GM12878 (cell line): ENCODE measurements around the gene CHD6. TPM values are rescaled to one million over a fixed set of nuclear protein-coding genes. Genes with fewer than 3 reads are reported as not detected.

Source experiments
- ATAC-seq: fragments of 200-7000 bp; cut with Tn5 transposase; 3 replicates; pipeline ENCODE4 v1.9.1; 2020; ENCODE audit warnings: mild to moderate bottlenecking, moderate library complexity
- BruUV-seq: library from RNA; stranded (reverse); fragments of 400-500 nt; replicated peaks from 2 replicates; lab custom pipeline; 2021; lab: Mats Ljungman, UMichigan
- CTCF ChIA-PET: fragments of 300-600 bp; sonication (Branson Sonifier 250); formaldehyde crosslinking; extraction: SDS; loops from one replicate; lab custom pipeline; 2021; ENCODE audit warnings: inconsistent platforms; lab: Yijun Ruan, JAX
- POLR2A ChIA-PET: fragments of 350-600 bp; formaldehyde crosslinking; extraction: SDS; loops from one replicate; lab custom pipeline; 2021; ENCODE audit warnings: inconsistent platforms; lab: Charles Lee
- RAD21 ChIA-PET: fragments of 300-600 bp; sonication (Branson Sonifier 250); formaldehyde crosslinking; loops from one replicate; lab custom pipeline; 2023; ENCODE audit warnings: antibody characterized with exemption; ENCODE audit not compliant: unreplicated experiment; lab: Charles Lee
- SMC1A ChIA-PET: fragments of 300-600 bp; sonication (Branson Sonifier 250); formaldehyde crosslinking; loops from one replicate; lab custom pipeline; 2023; ENCODE audit not compliant: unreplicated experiment, uncharacterized antibody; lab: Charles Lee
- DNase-seq: peaks from one replicate; pipeline ENCODE4 v3.0.0-alpha.2; 2011; ENCODE audit warnings: low read depth, low spot score
- FAIRE-seq: peaks from 3 replicates; lab custom pipeline; 2011; peaks lifted over from hg19 to GRCh38; lab: Jason Lieb, UNC
- H2AFZ ChIP-seq: 2 replicates; pipeline ENCODE4 v1.6.0; 2011; ENCODE audit warnings: low read depth, low read length, control low read depth; ENCODE audit not compliant: control insufficient read depth
- H3K27ac ChIP-seq: 2 replicates; pipeline ENCODE4 v1.5.1; 2011; ENCODE audit warnings: control low read depth; ENCODE audit not compliant: control insufficient read depth, insufficient read depth
- H3K27me3 ChIP-seq, 2 experiments: replicated peaks in 1 of 2; 2 replicates each; pipeline versions ENCODE4 v1.6.0 to v1.6.1; 2011; ENCODE audit warnings: low read length in 1 of 2; ENCODE audit not compliant: control insufficient read depth in 2 of 2, insufficient read depth in 2 of 2
- H3K36me3 ChIP-seq, 2 experiments: 2 replicates each; pipeline ENCODE4 v1.5.1; 2011; ENCODE audit warnings: low read length in 1 of 2; ENCODE audit not compliant: control insufficient read depth in 2 of 2, insufficient read depth in 2 of 2
- H3K4me1 ChIP-seq: 2 replicates; pipeline ENCODE4 v1.6.1; 2011; ENCODE audit warnings: mild to moderate bottlenecking, low read length, moderate library complexity, mixed read lengths; ENCODE audit not compliant: control insufficient read depth, insufficient read depth
- H3K4me2 ChIP-seq: 2 replicates; pipeline ENCODE4 v1.6.0; 2011; ENCODE audit warnings: control low read depth; ENCODE audit not compliant: control insufficient read depth, insufficient read depth
- H3K4me3 ChIP-seq: fragments of 200-600 bp; sonication (generic); 2 replicates; pipeline ENCODE4 v1.5.1; 2016
- H3K79me2 ChIP-seq: 2 replicates; pipeline ENCODE4 v1.6.0; 2011; ENCODE audit warnings: low read length; ENCODE audit not compliant: control insufficient read depth, insufficient read depth
- H3K9ac ChIP-seq: 2 replicates; pipeline ENCODE4 v1.8.0; 2011; ENCODE audit warnings: low read length, control low read depth, mixed read lengths; ENCODE audit not compliant: control insufficient read depth, insufficient read depth
- H3K9me3 ChIP-seq: replicated peaks from 3 replicates; pipeline ENCODE4 v1.5.1; 2011; ENCODE audit warnings: mild to moderate bottlenecking, low read length; ENCODE audit not compliant: control insufficient read depth, insufficient read depth
- H4K20me1 ChIP-seq: 2 replicates; pipeline ENCODE4 v1.6.0; 2011; ENCODE audit not compliant: control insufficient read depth, insufficient read depth
- EGR1 ChIP-seq, 2 experiments: IDR thresholded peaks; 1 replicate in 1 of 2; 2 replicates in 1 of 2; pipeline ENCODE4 v1.6.1; 2011 to 2012; ENCODE audit warnings: low read depth in 2 of 2, low read length in 2 of 2, borderline replicate concordance in 1 of 2, mild to moderate bottlenecking in 1 of 2, moderate library complexity in 1 of 2
- FOXM1 ChIP-seq: IDR thresholded peaks from 2 replicates; pipeline ENCODE4 v1.6.1; 2012; ENCODE audit warnings: low read depth, mild to moderate bottlenecking, inconsistent platforms, low read length, moderate library complexity
- MLLT1 ChIP-seq: fragments of 450-650 bp; IDR thresholded peaks from 2 replicates; pipeline ENCODE4 v1.6.1; 2016; ENCODE audit warnings: mild to moderate bottlenecking
- MYC ChIP-seq: IDR thresholded peaks from 2 replicates; pipeline ENCODE4 v1.6.1; 2011; ENCODE audit warnings: mild to moderate bottlenecking, low read length, moderate library complexity, inconsistent platforms; ENCODE audit not compliant: insufficient read depth, insufficient replicate concordance, insufficient read length, severe bottlenecking
- RELA ChIP-seq: fragments of 450-650 bp; IDR thresholded peaks from 2 replicates; pipeline ENCODE4 v1.8.0; 2014; ENCODE audit warnings: borderline replicate concordance; ENCODE audit not compliant: partially characterized antibody
- SREBF2 ChIP-seq: IDR thresholded peaks from 2 replicates; pipeline ENCODE4 v1.6.1; 2012; ENCODE audit warnings: mild to moderate bottlenecking, low read length
- TARDBP ChIP-seq: IDR thresholded peaks from 2 replicates; pipeline ENCODE4 v1.6.1; 2016; ENCODE audit warnings: borderline replicate concordance
- WRNIP1 ChIP-seq: IDR thresholded peaks from 2 replicates; pipeline ENCODE4 v1.6.1; 2011; ENCODE audit warnings: low read depth, low read length, improper control_type of control experiment, borderline replicate concordance
- ZNF217 ChIP-seq: fragments of 450-650 bp; IDR thresholded peaks from 2 replicates; pipeline ENCODE4 v1.6.1; 2017; ENCODE audit warnings: antibody characterized with exemption, mild to moderate bottlenecking
- WGBS: methylation state at CpG from one replicate; pipeline ENCODE4 v1.1.6; 2016; ENCODE audit warnings: low lambda C conversion rate; ENCODE audit not compliant: insufficient replicate concordance, insufficient coverage; ENCODE audit errors: missing lambda C conversion rate; 5-methylcytosine and 5-hydroxymethylcytosine counted together
- in situ Hi-C: fragments of 300-500 bp; cut with MboI; formaldehyde crosslinking; loops from 9 replicates; pipeline ENCODE4 v1.14.3; 2018; ENCODE audit warnings: mixed read lengths
- intact Hi-C: fragments of 100-400 bp; cut with micrococcal nuclease; formaldehyde crosslinking; loops from one replicate; pipeline ENCODE4 v1.14.2; 2022; ENCODE audit not compliant: unreplicated experiment
- polyA plus RNA-seq, 11 experiments: library from polyadenylated mRNA; depleted of rRNA in 4 of 11; unstranded in 6 of 11; stranded (reverse) in 5 of 11; fragments of >200 nt; fragmentation: Nextera tagmentation in 4 of 11; fragmentation: Illumina TruSeq in 1 of 11; extraction: Ambion mirVana in 4 of 11; extraction: Trizol in 1 of 11; gene quantifications; 1 replicate in 1 of 11; 2 replicates in 10 of 11; pipeline versions ENCODE4 v1.2.1 to v1.2.3, GENCODE V29; 2011 to 2016; ENCODE audit warnings: inconsistent platforms in 2 of 11, missing spikeins in 2 of 11, low read depth in 1 of 11
- total RNA-seq, 4 experiments: library from RNA; depleted of rRNA in 3 of 4; stranded (reverse); fragments of >200 nt in 3 of 4; fragmentation: Illumina TruSeq in 1 of 4; extraction: Trizol in 1 of 4; gene quantifications; 2 replicates each; pipeline versions ENCODE4 v1.2.1 to v1.2.3, GENCODE V29; 2013 to 2021

Gene CHD6
- total and polyA plus RNA-seq, 10 of the 15 experiments (the other 5 are each of a cell fraction or from before 2014, with no cell fraction given), result 4.3 to 25.5 (median 17.1) TPM

- intact Hi-C loops (no loop called here), in situ Hi-C loops (no loop called here)
- H3K4me3 ChIP-seq, result no peak overlapping the region
- no peak overlapping the region for H3K27ac ChIP-seq
- ATAC-seq (no peak), FAIRE-seq (no peak), DNase-seq (no peak)
- H3K9me3 ChIP-seq, result no peaks in the 10 kb centered on the region
- RAD21 ChIA-PET, result no interaction called here
- no peak overlapping the region for H2AFZ ChIP-seq
- no peaks in the 10 kb centered on the region for H4K20me1 ChIP-seq
- 72% methylated on average over 7 of the region's 7 CpGs for WGBS
- no peaks in the 10 kb centered on the region for H3K79me2 ChIP-seq
- no peaks in the 10 kb centered on the region for H3K36me3 ChIP-seq
- no peak overlapping the region for H3K9ac ChIP-seq
- no peaks in the 10 kb centered on the region for H3K4me1 ChIP-seq
- CTCF ChIA-PET, result interaction anchor here (1.0 kb wide), 1 partner anchor 16 kb away, joined by 4 read pairs; the partner anchor contains the start of gene LPIN3
- TF ChIP-seq MYC, result no peak
- no peak for TF ChIP-seq RELA
- no peak for TF ChIP-seq WRNIP1
- no peak for TF ChIP-seq FOXM1
- no peak for TF ChIP-seq ZNF217
- no peak for TF ChIP-seq EGR1 (IDR thresholded peaks at IDR 0.05; ENCODE audit: borderline replicate concordance in 1 of 2, low read depth in 2 of 2, low read length in 2 of 2)
- TF ChIP-seq MLLT1, result no peak
- TF ChIP-seq SREBF2, result no peak
- no peak for TF ChIP-seq TARDBP
- no TSS peak for BruUV-seq
- no peaks in the 10 kb centered on the region; a peak in 1 of 4 replicates for H3K27me3 ChIP-seq
- SMC1A ChIA-PET, result no interaction called here
- no peak overlapping the region for H3K4me2 ChIP-seq
- POLR2A ChIA-PET, result no interaction called here
Observed at GRCh38 chr20:41355598-41356203, 262.5 kb downstream of the CHD6 start.
